Activated CD4-positive, alpha-beta T cell treated with anti-CD3 and anti-CD28 coated beads, Interleukin-2, amount 10 ng/mL, durations not matched to agents 24 days and 14 days (primary cell): ENCODE results near the gene ACADM. TPM values are rescaled to one million over a fixed set of nuclear protein-coding genes. Genes with fewer than 3 reads are reported as not detected.
A peak's percentile ranks its signal among the peaks of the same experiment; 100 is the strongest.
"Not testable (repeated sequence)": the region's sequence is repeated elsewhere in the genome, so short reads cannot be mapped to it uniquely, and the experiment has no call there.

ENCODE experiments used
- DNase-seq: peaks from one replicate; pipeline ENCODE4 v3.0.0; 2022
- H3K27ac Mint-ChIP-seq: one replicate; pipeline ENCODE4 v1.8.0; 2022; ENCODE audit warnings: mild to moderate bottlenecking, mixed read lengths
- H3K27me3 Mint-ChIP-seq: one replicate; pipeline ENCODE4 v1.8.0; 2022; ENCODE audit warnings: mixed read lengths
- H3K36me3 Mint-ChIP-seq: one replicate; pipeline ENCODE4 v1.8.0; 2022; ENCODE audit warnings: low read depth, mild to moderate bottlenecking, mixed read lengths
- H3K4me1 Mint-ChIP-seq: one replicate; pipeline ENCODE4 v1.8.0; 2021; ENCODE audit warnings: mixed read lengths
- H3K4me3 Mint-ChIP-seq: one replicate; pipeline ENCODE4 v1.8.0; 2022; ENCODE audit warnings: mild to moderate bottlenecking, moderate library complexity, mixed read lengths
- H3K9me3 Mint-ChIP-seq: one replicate; pipeline ENCODE4 v1.8.0; 2021; ENCODE audit warnings: mixed read lengths
- intact Hi-C: fragments of 100-400 bp; cut with micrococcal nuclease; formaldehyde crosslinking; loops from one replicate; pipeline ENCODE4 v1.15.1; 2023
- total RNA-seq: library from RNA; stranded (reverse); gene quantifications from 2 replicates; pipeline ENCODE4 v1.2.3, GENCODE V29; 2022

ACADM gene
- total RNA-seq, result 55.3 and 56.7 TPM in 2 replicates

DNA sequence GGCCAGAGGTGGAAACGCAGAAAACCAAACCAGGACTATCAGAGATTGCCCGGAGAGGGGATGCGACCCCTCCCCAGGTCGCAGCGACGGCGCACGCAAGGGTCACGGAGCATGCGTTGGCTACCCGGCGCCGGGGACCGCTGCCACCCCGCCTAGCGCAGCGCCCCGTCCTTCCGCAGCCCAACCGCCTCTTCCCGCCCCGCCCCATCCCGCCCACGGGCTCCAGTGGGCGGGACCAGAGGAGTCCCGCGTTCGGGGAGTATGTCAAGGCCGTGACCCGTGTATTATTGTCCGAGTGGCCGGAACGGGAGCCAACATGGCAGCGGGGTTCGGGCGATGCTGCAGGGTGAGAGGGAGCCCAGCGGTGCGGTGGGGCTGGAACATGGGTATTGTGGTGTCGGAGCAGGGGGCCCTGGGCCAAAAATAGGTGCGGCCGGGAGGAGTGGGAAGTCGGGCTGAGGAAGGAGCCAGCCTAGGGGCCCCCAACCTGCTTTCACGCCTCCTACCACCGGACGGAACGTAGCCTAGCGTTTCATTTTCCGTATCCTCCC is at the start of gene ACADM:
Gene ACADM (plus strand): TSS at position 238 of the 551 bp plus-strand sequence. CDS start 79 bp downstream, at position 317.
- peaks cover 5% of the 10 kb centered on the region for H3K9me3 Mint-ChIP-seq
- peaks cover 3% of the 10 kb centered on the region for H3K27me3 Mint-ChIP-seq
- peak within 1 kb of the TSS; percentile 99 for H3K27ac Mint-ChIP-seq
- peak within 1 kb of the TSS; percentile 100 for H3K4me3 Mint-ChIP-seq
- DNase-seq, result peak; percentile 97
- peaks cover 32% of the 10 kb centered on the region for H3K4me1 Mint-ChIP-seq
- intact Hi-C loops, result loop anchor here (1.0 to 5.0 kb wide), 5 partner anchors 16 to 1958 kb away; partner anchors contain the start of genes CRYZ, RABGGTB, ST6GALNAC3 and TYW3
- H3K36me3 Mint-ChIP-seq, result peaks cover 5% of the 10 kb centered on the region

DNA sequence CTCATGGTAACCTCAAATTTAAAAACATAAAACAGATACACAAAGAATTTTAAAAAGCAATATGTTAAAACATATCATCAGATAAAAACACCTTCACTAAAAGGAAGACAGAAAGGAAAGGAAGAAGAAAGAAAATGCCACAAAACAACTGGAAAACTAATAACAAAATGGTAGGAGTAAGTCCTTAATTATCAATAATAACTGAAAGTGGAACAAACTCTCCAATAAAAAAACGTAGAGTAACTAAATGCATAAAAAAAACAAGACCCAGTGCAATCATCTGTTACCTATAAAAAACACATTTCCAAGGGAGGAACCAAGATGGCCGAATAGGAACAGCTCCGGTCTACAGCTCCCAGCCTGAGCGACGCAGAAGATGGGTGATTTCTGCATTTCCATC is 47.1 kb upstream of the ACADM start:
- intact Hi-C loops, result no loop called here
- Mint-ChIP-seq H3K4me1 (no peaks in the 10 kb centered on the region), H3K36me3 (no peaks in the 10 kb centered on the region), H3K27ac (no peak overlapping the region), H3K27me3 (no peaks in the 10 kb centered on the region), H3K4me3 (no peak overlapping the region), H3K9me3 (peaks cover 5% of the 10 kb centered on the region)
- no peak for DNase-seq

GRCh38 chr1:75677964-75678363 is 46.5 kb upstream of the ACADM start:
- H3K9me3 Mint-ChIP-seq, intact Hi-C loops, H3K36me3 Mint-ChIP-seq, H3K4me3 Mint-ChIP-seq, H3K27ac Mint-ChIP-seq, H3K4me1 Mint-ChIP-seq, H3K27me3 Mint-ChIP-seq, DNase-seq: not testable (repeated sequence)

DNA sequence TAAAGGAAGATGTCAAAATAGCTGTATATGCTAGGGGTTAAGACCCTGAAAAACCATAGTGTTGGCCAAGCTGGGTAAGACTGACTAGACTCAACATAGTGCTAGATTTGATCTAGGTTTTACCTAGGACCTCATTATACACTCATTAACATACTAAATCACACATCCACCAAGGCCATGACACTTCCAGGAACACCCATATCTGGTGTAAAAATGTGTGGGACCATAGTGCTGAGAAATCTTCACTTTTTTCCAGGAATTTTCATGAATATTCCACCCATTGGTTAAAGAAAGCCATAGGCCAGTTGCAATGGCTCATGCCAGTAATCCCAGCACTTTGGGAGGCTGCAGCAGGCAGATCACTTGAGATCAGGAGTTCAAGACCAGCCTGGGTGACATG is 34.0 kb upstream of the ACADM start:
- Mint-ChIP-seq H3K9me3 (peaks cover 3% of the 10 kb centered on the region), H3K27ac (no peak overlapping the region), H3K4me1 (no peaks in the 10 kb centered on the region), H3K36me3 (no peaks in the 10 kb centered on the region), H3K27me3 (no peaks in the 10 kb centered on the region), H3K4me3 (no peak overlapping the region)
- no peak for DNase-seq
- intact Hi-C loops, result no loop called here

- H3K9me3 Mint-ChIP-seq, result no peaks in the 10 kb centered on the region
- no peak overlapping the region for H3K4me3 Mint-ChIP-seq
- no peaks in the 10 kb centered on the region for H3K27me3 Mint-ChIP-seq
- H3K4me1 Mint-ChIP-seq, result no peaks in the 10 kb centered on the region
- H3K27ac Mint-ChIP-seq, result no peak overlapping the region
- intact Hi-C loops, result no loop called here
- no peaks in the 10 kb centered on the region for H3K36me3 Mint-ChIP-seq
- peak; percentile 11 for DNase-seq
These were observed 31.0 kb upstream of the ACADM start for GRCh38 chr1:75693551-75693950.

GRCh38 chr1:75696000-75696399 is 28.5 kb upstream of the ACADM start:
- Mint-ChIP-seq H3K36me3 (no peaks in the 10 kb centered on the region), H3K27me3 (no peaks in the 10 kb centered on the region), H3K4me1 (no peaks in the 10 kb centered on the region), H3K9me3 (no peaks in the 10 kb centered on the region), H3K4me3 (no peak overlapping the region), H3K27ac (no peak overlapping the region)
- intact Hi-C loops, result no loop called here
- no peak for DNase-seq

DNA sequence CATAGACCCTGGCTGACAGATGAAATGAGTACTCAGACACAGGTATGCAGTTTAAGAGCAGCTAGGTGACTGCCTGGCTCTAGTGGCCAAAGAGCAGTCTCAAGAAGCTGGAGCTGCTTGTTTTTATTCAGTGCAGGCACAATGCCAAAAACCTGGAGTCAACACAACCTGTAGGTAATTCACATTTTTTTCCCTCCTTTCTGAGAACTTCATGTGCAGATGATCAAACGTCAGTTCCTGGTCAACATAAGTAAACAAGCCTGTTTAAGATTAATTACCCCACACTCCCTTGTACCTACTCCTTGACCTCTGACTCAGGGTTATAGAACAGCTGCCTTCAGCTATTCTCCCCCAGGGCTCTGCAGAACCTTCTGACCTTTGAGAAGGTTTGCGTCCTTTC is 17.3 kb upstream of the ACADM start:
- intact Hi-C loops, result no loop called here
- Mint-ChIP-seq H3K27me3 (peaks cover 23% of the 10 kb centered on the region), H3K4me1 (no peaks in the 10 kb centered on the region), H3K4me3 (no peak overlapping the region), H3K36me3 (no peaks in the 10 kb centered on the region), H3K9me3 (no peaks in the 10 kb centered on the region), H3K27ac (no peak overlapping the region)
- DNase-seq, result no peak

DNA sequence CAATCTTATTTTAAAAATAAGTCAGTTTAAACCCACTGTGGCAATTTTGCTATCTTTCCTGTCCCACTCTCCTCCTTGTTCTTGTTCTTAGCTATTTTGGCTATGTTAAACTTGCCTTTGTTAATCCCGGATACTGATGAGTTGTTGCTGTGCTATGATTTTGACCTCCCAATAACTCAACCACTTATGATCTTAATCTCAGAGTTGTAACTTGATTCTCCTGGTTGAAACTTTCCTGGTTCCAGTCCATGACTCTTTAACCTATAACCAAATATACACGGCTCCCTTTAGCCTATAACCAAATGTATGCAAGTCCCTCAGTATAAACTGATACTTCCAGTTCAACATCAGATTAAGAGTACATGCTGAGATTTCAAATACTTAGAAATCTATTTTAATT is 15.6 kb upstream of the ACADM start:
- Mint-ChIP-seq H3K36me3 (no peaks in the 10 kb centered on the region), H3K27ac (no peak overlapping the region)

DNA sequence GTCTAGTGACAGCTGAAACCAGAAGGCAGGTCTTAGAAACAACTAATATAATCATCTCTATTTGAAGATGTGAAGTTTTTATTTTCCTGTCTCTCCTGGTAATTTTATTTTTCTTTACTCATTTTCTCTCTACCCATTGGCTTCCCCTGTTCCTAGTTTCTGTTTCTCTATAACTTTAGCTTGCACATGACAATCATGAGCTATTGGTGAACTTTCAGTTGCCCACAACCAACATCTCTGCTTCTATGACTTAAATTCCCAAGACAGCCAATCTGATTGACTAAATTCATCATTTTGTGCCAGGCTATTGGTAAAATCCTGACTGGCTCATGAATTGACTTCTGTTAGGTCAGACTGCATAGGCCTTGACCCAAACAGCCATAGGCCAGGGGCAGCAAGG is 13.7 kb upstream of the ACADM start:
- intact Hi-C loops, result no loop called here
- Mint-ChIP-seq H3K9me3 (peaks cover 3% of the 10 kb centered on the region), H3K4me3 (no peak overlapping the region), H3K27me3 (peaks cover 27% of the 10 kb centered on the region), H3K27ac (no peak overlapping the region), H3K36me3 (no peaks in the 10 kb centered on the region), H3K4me1 (no peaks in the 10 kb centered on the region)
- no peak for DNase-seq

More for the DNA sequence above, 15.6 kb upstream of the ACADM start:
- Mint-ChIP-seq H3K9me3 (no peaks in the 10 kb centered on the region), H3K4me3 (no peak overlapping the region), H3K27me3 (peaks cover 25% of the 10 kb centered on the region), H3K4me1 (no peaks in the 10 kb centered on the region)
- no peak for DNase-seq
- intact Hi-C loops, result no loop called here

- intact Hi-C loops, result no loop called here
These were observed 12.7 kb upstream of the ACADM start for GRCh38 chr1:75711846-75712245.

GRCh38 chr1:75712306-75712705 is 12.2 kb upstream of the ACADM start:
- H3K36me3 Mint-ChIP-seq, result no peaks in the 10 kb centered on the region
- DNase-seq, result no peak
- no peak overlapping the region for H3K4me3 Mint-ChIP-seq
- no peak overlapping the region for H3K27ac Mint-ChIP-seq
- peaks cover 3% of the 10 kb centered on the region for H3K9me3 Mint-ChIP-seq
- peaks cover 29% of the 10 kb centered on the region for H3K27me3 Mint-ChIP-seq
- intact Hi-C loops, result no loop called here
- no peaks in the 10 kb centered on the region for H3K4me1 Mint-ChIP-seq

More at GRCh38 chr1:75711846-75712245, 12.7 kb upstream of the ACADM start:
- no peaks in the 10 kb centered on the region for H3K4me1 Mint-ChIP-seq
- peaks cover 28% of the 10 kb centered on the region for H3K27me3 Mint-ChIP-seq
- no peak overlapping the region for H3K4me3 Mint-ChIP-seq
- no peak overlapping the region for H3K27ac Mint-ChIP-seq
- no peak for DNase-seq
- H3K36me3 Mint-ChIP-seq, result no peaks in the 10 kb centered on the region
- peaks cover 3% of the 10 kb centered on the region for H3K9me3 Mint-ChIP-seq

DNA sequence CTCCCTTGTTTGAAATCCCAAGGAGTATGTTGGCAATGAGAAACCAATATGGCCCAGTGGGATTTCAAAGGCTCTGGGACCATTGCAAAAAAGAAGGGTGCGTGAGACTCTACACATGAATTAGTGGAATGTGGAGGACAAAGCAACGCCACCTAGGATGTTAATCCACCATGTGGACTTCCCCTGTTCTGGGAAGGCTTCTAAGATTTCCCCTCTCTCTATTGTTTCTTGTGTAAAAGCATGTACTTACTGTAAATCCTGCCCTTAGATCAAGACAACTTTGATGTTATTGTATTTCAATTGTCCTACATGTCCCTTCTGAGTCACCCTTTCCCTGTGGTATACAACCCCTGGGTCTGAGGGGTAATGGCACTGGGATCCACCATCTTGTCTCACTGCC is 4.7 kb upstream of the ACADM start:
- intact Hi-C loops, result loop anchor here (5.0 kb wide), 2 partner anchors 352 to 988 kb away; partner anchors contain the start of genes CRYZ, ST6GALNAC3 and TYW3
- no peak overlapping the region for H3K4me3 Mint-ChIP-seq
- peaks cover 5% of the 10 kb centered on the region for H3K9me3 Mint-ChIP-seq
- H3K27ac Mint-ChIP-seq, result no peak overlapping the region
- H3K27me3 Mint-ChIP-seq, result peaks cover 11% of the 10 kb centered on the region
- peaks cover 4% of the 10 kb centered on the region for H3K36me3 Mint-ChIP-seq
- H3K4me1 Mint-ChIP-seq, result peaks cover 12% of the 10 kb centered on the region
- DNase-seq, result no peak

GRCh38 chr1:75720325-75720724 is 4.2 kb upstream of the ACADM start:
- no peak for DNase-seq
- Mint-ChIP-seq H3K4me1 (peaks cover 13% of the 10 kb centered on the region), H3K9me3 (peaks cover 5% of the 10 kb centered on the region), H3K27ac (no peak overlapping the region), H3K4me3 (no peak overlapping the region), H3K27me3 (peaks cover 10% of the 10 kb centered on the region), H3K36me3 (peaks cover 4% of the 10 kb centered on the region)
- intact Hi-C loops, result loop anchor here (5.0 kb wide), 2 partner anchors 352 to 988 kb away; partner anchors contain the start of genes CRYZ, ST6GALNAC3 and TYW3

DNA sequence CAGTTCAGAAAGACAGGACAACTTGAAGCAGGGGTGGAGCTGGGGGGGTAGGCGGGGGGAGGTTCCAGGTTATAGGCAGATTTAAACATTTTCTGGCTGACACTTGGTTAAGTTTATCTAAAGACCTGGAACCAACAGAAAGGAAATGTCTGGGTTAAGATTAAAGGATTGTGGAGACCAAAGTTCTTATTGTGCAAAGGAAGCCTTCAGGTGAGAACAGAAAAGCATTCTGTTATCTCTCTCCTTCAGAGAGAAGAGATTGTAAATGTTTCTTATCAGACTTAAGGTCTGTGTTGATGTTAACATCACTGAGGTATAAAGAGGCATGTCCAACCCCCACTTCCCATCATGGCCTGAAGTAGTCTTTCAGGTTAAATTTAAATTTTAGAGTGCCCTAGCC is 3.7 kb upstream of the ACADM start:
- DNase-seq, result no peak
- no peak overlapping the region for H3K27ac Mint-ChIP-seq
- intact Hi-C loops, result loop anchor here (5.0 kb wide), 2 partner anchors 351 to 989 kb away; partner anchors contain the start of genes CRYZ, ST6GALNAC3 and TYW3
- peaks cover 4% of the 10 kb centered on the region for H3K36me3 Mint-ChIP-seq
- H3K4me1 Mint-ChIP-seq, result peaks cover 18% of the 10 kb centered on the region
- H3K9me3 Mint-ChIP-seq, result peaks cover 5% of the 10 kb centered on the region
- H3K4me3 Mint-ChIP-seq, result no peak overlapping the region
- peaks cover 10% of the 10 kb centered on the region for H3K27me3 Mint-ChIP-seq

GRCh38 chr1:75722246-75722645 is 2.3 kb upstream of the ACADM start:
- not testable (repeated sequence) for DNase-seq, H3K9me3 Mint-ChIP-seq, H3K27ac Mint-ChIP-seq, H3K4me3 Mint-ChIP-seq, H3K36me3 Mint-ChIP-seq, H3K27me3 Mint-ChIP-seq
- intact Hi-C loops, result loop anchor here (5.0 kb wide), 2 partner anchors 350 to 990 kb away; partner anchors contain the start of genes CRYZ, ST6GALNAC3 and TYW3
- peaks cover 27% of the 10 kb centered on the region for H3K4me1 Mint-ChIP-seq
